OCI-LY3 (cell line): ENCODE results near the gene TMC7.

Experiments used
- EZH2phosphoT487 ChIP-seq: fragments of 200-600 bp; shearing (Covaris generic); IDR thresholded peaks from 2 replicates; pipeline ENCODE4 v1.6.1; 2018; ENCODE audit warnings: antibody characterized with exemption, mixed run types, low read depth
- TF ChIP-seq, protein P1 (sequence below): fragments of 200-600, 300-600 bp; sonication (generic); IDR thresholded peaks from 2 replicates; pipeline ENCODE4 v1.5.1; 2014; ENCODE audit warnings: antibody characterized with exemption, low read length, low read depth

DNA sequence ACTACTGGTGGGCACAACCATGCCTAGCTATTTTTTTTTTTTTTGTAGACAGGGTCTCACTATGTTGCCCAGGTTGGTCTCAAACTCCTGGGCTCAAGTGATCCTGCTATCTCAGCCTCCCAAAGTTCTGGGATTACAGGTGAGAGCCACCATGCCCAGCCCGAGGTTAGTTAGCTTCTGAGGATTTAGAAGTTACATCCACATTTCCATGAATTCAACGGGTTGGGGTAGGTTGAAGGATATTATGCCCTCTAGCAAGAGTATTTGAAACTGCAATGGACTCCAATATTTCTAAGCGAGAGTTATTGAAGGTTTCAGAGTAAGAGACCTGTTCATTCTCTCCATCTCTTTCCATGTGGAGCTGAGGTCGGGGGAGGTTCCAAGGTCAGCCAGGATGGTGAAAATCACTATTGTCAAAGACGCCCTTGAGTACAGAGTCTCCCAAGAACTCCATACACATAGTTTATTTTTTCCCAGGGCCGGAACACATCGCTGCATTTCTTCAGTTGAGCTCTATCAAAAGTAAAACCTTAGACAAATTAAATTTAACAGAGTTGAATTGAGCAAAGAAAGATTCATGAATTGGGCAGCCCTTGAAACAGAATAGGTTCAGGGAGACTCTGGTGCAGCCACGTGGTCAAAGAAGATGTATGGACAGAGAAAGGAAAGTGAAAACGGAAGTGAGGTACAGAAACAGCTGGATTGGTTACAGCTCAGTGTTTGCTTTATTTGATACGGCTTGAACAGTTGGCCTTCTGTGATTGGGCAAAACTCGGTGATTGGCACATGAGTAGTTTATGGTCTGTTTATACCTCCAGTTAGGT is 111.0 kb downstream of the TMC7 start:
- TF ChIP-seq, protein P1, sequence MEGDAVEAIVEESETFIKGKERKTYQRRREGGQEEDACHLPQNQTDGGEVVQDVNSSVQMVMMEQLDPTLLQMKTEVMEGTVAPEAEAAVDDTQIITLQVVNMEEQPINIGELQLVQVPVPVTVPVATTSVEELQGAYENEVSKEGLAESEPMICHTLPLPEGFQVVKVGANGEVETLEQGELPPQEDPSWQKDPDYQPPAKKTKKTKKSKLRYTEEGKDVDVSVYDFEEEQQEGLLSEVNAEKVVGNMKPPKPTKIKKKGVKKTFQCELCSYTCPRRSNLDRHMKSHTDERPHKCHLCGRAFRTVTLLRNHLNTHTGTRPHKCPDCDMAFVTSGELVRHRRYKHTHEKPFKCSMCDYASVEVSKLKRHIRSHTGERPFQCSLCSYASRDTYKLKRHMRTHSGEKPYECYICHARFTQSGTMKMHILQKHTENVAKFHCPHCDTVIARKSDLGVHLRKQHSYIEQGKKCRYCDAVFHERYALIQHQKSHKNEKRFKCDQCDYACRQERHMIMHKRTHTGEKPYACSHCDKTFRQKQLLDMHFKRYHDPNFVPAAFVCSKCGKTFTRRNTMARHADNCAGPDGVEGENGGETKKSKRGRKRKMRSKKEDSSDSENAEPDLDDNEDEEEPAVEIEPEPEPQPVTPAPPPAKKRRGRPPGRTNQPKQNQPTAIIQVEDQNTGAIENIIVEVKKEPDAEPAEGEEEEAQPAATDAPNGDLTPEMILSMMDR = no peak
- no peak for TF ChIP-seq EZH2phosphoT487
